Activated CD8-positive, alpha-beta T cell treated with anti-CD3 and anti-CD28 coated beads, Interleukin-2, amount 10 ng/mL, durations not matched to agents 7 days and 5 days (primary cell): ENCODE data around the gene HCN1. TPM values are rescaled to one million over a fixed set of nuclear protein-coding genes. Genes with fewer than 3 reads are reported as not detected.

Experiments
- ATAC-seq: fragments of 150-1000 bp; cut with Tn5 transposase; one replicate; pipeline ENCODE4 v1.10.0; 2021; ENCODE audit warnings: moderate library complexity
- CTCF ChIA-PET: fragments of 350-600 bp; sonication (Branson Sonifier 250); formaldehyde crosslinking; loops from one replicate; lab custom pipeline; 2021; ENCODE audit warnings: antibody characterized with exemption; lab: Charles Lee
- POLR2A ChIA-PET: fragments of 350-600 bp; sonication (Branson Sonifier 250); formaldehyde crosslinking; loops from one replicate; lab custom pipeline; 2021; ENCODE audit warnings: antibody characterized with exemption; lab: Charles Lee
- DNase-seq: peaks from one replicate; pipeline ENCODE4 v3.0.0-alpha.2; 2020
- H3K27ac Mint-ChIP-seq: one replicate; pipeline ENCODE4 v1.8.0; 2021; ENCODE audit warnings: mild to moderate bottlenecking, mixed read lengths
- H3K27me3 Mint-ChIP-seq: one replicate; pipeline ENCODE4 v1.8.0; 2021; ENCODE audit warnings: low read depth, mixed read lengths
- H3K36me3 Mint-ChIP-seq: one replicate; pipeline ENCODE4 v1.8.0; 2021; ENCODE audit warnings: low read depth, mixed read lengths
- H3K4me1 Mint-ChIP-seq: one replicate; pipeline ENCODE4 v1.8.0; 2021; ENCODE audit warnings: low read depth, mixed read lengths
- H3K4me3 Mint-ChIP-seq: one replicate; pipeline ENCODE4 v1.8.0; 2021; ENCODE audit warnings: mild to moderate bottlenecking, mixed read lengths
- H3K9me3 Mint-ChIP-seq: one replicate; pipeline ENCODE4 v1.8.0; 2022; ENCODE audit warnings: mixed read lengths; ENCODE audit not compliant: insufficient read depth
- total RNA-seq, 2 experiments: library from RNA; stranded (reverse); gene quantifications; one replicate each; pipeline ENCODE4 v1.2.3, GENCODE V29; 2021

Gene HCN1
- total RNA-seq, 2 experiments from 2014 or later: not detected

DNA sequence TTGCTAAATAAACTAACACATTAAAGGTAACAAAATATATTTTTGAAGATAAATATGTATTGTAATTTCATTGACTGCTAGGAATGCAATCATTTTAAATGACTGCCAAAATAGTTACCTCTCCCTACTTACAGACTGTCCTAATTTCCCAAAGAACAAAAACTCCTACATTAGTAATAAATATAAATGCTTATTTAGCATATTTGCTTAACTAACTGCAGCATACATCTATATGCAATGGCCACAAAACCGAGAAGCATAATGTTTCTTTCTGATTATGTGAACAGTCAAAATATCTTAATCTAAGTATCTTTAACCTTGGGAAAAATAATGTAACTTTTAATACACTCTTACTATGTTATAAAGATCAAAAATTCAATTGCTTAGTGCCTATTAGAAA lies 431.7 kb downstream of the HCN1 start:
- peaks cover 12% of the 10 kb centered on the region for H3K9me3 Mint-ChIP-seq
- H3K36me3 Mint-ChIP-seq: no peaks in the 10 kb centered on the region
- CTCF ChIA-PET: no interaction called here
- H3K27me3 Mint-ChIP-seq: no peaks in the 10 kb centered on the region
- H3K27ac Mint-ChIP-seq: no peak overlapping the region
- DNase-seq: no peak
- no peak overlapping the region for H3K4me3 Mint-ChIP-seq
- ATAC-seq: no peak
- POLR2A ChIA-PET: no interaction called here
- no peaks in the 10 kb centered on the region for H3K4me1 Mint-ChIP-seq

DNA sequence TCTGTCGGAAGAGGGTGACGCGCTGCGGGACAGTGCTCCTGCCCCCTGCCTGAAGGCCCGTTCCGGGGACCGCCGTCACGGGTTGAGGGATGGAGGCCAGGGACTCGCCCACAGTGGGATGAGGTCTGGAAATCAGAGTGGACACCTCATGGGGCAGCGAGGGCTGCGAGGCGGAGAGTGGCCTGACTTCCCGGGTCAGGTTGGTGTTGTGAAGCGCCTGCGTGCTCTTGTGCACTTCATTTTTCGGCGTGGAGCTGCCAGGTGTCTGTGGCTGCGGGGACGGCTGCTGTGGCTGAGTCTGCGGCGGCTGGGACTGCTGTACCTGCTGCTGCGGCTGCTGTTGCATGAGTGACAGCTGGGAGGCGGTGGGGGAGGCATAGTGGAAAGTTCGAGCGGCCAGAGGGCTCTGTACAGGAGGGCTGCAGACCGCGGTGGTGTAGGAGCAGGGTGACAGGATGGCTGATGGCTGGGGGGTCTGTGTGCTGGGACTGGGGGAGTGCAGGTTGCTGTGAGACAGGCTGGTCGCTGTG lies 434.1 kb downstream of the HCN1 start:
- Mint-ChIP-seq H3K36me3 (no peaks in the 10 kb centered on the region), H3K4me1 (no peaks in the 10 kb centered on the region), H3K4me3 (no peak overlapping the region), H3K27ac (no peak overlapping the region), H3K9me3 (peaks cover 12% of the 10 kb centered on the region), H3K27me3 (no peaks in the 10 kb centered on the region)
- no peak for ATAC-seq
- CTCF ChIA-PET: no interaction called here
- DNase-seq: no peak
- POLR2A ChIA-PET: no interaction called here

DNA sequence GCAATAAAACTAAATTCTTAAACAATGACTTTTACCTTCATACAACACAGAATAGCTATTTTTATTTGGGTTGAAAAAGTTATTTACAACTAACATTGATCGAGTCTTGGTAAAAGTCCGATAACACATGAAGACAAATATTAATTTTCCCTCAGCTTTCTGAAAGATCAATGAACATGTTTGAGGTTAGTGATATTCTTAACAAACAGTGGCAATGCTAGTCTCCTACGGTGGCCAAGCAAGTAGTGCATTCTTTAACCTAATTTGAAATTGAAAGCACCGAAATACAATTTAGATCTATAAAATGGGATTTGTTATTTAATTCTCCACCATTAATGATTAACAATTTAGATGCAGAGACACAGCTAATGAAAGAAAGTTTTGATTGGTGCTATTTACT lies 435.1 kb downstream of the HCN1 start:
- Mint-ChIP-seq H3K9me3 (peaks cover 9% of the 10 kb centered on the region), H3K4me3 (no peak overlapping the region), H3K36me3 (no peaks in the 10 kb centered on the region), H3K4me1 (no peaks in the 10 kb centered on the region), H3K27ac (no peak overlapping the region), H3K27me3 (no peaks in the 10 kb centered on the region)
- ChIA-PET CTCF (no interaction called here), POLR2A (no interaction called here)
- DNase-seq (no peak), ATAC-seq (no peak)

DNA sequence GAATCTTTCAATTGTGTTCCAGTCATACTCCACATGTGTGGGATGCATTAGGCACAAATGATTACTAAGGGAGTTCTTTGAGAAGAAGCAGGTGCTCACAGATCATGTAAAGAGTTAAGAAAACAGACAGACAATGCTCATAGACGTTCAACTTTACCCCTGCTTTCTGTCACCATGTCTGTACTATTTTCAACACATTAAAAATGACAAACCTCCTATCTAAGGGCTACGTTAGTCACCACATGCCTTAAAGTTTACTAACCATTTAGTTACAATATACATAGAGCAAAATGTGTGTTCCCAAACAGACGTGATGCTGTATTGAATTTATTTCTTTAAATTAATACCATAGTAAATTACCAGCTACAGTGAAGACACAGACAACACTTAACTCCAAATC lies 435.9 kb downstream of the HCN1 start:
- POLR2A ChIA-PET: no interaction called here
- CTCF ChIA-PET: no interaction called here
- Mint-ChIP-seq H3K9me3 (peaks cover 10% of the 10 kb centered on the region), H3K27ac (no peak overlapping the region), H3K4me1 (no peaks in the 10 kb centered on the region), H3K27me3 (no peaks in the 10 kb centered on the region), H3K36me3 (no peaks in the 10 kb centered on the region), H3K4me3 (no peak overlapping the region)
- no peak for ATAC-seq
- no peak for DNase-seq

DNA sequence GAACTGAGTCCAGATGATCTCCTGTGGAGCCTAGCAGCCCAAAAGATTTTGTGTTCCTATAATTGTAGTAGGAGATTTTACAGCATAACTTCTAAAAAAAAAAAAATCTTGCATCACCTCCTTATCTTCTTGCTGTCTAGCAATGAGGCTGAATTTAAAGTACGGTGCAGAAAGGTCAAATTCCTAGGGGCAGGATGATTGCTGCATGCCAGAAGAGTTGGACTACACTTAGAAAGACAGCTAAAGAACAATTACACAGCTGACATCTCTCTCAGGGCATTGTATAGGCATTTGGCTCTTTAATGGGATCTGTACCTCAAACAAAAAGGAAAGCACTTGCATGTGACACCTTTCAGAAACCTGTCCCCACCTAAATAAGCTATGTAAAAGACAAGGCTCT lies 443.2 kb downstream of the HCN1 start:
- Mint-ChIP-seq H3K36me3 (no peaks in the 10 kb centered on the region), H3K9me3 (peaks cover 13% of the 10 kb centered on the region), H3K27ac (no peak overlapping the region), H3K4me1 (no peaks in the 10 kb centered on the region), H3K4me3 (no peak overlapping the region), H3K27me3 (no peaks in the 10 kb centered on the region)
- POLR2A ChIA-PET: no interaction called here
- no peak for DNase-seq
- CTCF ChIA-PET: no interaction called here
- no peak for ATAC-seq

DNA sequence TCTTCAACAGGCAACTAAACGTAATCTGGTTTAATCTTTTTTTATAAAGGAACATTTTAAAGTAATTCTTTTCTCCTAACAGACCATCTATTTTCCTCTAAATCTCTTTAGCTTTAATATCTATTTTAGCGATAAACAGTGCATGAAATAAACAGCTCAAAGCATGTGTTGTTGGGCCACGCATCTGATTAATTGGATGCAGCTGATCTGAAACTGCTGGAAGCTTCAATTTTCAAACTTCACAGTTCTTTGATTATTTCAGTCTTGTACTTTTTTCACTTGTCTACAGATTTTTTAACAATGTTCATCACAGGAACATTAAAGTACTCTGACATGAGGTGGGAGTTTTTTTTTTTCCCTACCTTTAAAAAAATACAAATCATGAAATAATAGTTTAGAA lies 443.6 kb downstream of the HCN1 start:
- no peak overlapping the region for H3K27ac Mint-ChIP-seq
- POLR2A ChIA-PET: interaction anchor here (0.6 kb wide), 1 partner anchor 132 kb away, joined by 3 read pairs; no protein-coding TSS in a partner anchor
- DNase-seq (no peak), ATAC-seq (no peak)
- CTCF ChIA-PET: no interaction called here
- H3K9me3 Mint-ChIP-seq: peaks cover 17% of the 10 kb centered on the region
- no peaks in the 10 kb centered on the region for H3K36me3 Mint-ChIP-seq
- H3K27me3 Mint-ChIP-seq: no peaks in the 10 kb centered on the region
- H3K4me1 Mint-ChIP-seq: no peaks in the 10 kb centered on the region
- no peak overlapping the region for H3K4me3 Mint-ChIP-seq

DNA sequence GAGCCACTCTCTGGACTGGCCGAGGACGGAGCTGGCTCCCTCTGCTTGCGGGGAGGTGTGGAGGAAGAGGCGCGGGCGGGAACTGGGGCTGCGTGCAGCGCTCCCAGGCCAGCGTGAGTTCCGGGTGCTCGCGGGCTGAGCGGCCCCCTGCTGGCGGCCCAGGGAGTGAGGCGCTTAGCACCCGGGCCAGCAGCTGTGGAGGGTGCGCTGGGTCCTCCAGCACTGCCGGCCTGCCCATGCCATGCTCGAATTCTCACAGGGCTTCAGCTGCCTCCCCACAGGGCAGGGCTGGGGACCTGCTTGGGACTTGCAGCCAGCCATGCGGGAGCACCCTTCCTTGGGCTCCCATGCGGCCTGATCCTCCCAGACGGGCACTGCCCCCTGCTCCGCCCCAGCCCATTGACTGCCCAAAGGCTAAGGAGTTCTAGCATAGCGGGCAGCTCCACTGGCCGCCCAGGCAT lies 470.6 kb downstream of the HCN1 start:
- ATAC-seq (no peak), DNase-seq (no peak)
- CTCF ChIA-PET: no interaction called here
- H3K36me3 Mint-ChIP-seq: no peaks in the 10 kb centered on the region
- POLR2A ChIA-PET: no interaction called here
- H3K27me3 Mint-ChIP-seq: no peaks in the 10 kb centered on the region
- H3K27ac Mint-ChIP-seq: no peak overlapping the region
- peaks cover 5% of the 10 kb centered on the region for H3K9me3 Mint-ChIP-seq
- H3K4me1 Mint-ChIP-seq: no peaks in the 10 kb centered on the region
- H3K4me3 Mint-ChIP-seq: no peak overlapping the region

DNA sequence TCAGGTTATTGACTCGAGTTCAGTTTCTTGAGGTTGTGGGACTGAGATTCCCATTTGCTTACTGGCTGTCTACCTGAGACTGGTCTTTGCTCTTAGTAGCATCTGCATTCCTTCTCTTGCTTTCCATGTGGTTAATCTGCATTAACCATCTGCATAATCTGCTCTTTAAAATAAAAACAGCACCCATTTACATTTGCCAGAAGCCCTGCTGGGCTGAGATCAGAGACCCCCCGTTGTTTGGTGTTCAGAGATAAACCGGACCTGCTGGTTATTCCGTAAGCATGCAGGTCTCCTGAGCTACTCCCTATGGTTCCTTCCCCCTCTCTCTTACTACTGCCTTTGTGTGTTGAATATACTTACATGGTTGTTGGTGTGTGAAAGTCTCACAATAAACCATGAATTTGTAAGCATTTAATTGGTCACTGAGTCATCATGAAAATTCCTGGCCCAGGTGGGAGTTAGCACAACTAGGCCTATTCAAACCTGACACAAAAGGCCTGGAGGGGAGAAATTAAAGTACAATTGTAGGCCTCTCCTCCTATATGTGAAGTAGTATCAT lies 490.7 kb downstream of the HCN1 start:
- Mint-ChIP-seq H3K4me3 (no peak overlapping the region), H3K27me3 (no peaks in the 10 kb centered on the region), H3K36me3 (no peaks in the 10 kb centered on the region), H3K27ac (no peak overlapping the region), H3K9me3 (peaks cover 10% of the 10 kb centered on the region), H3K4me1 (no peaks in the 10 kb centered on the region)
- DNase-seq (no peak), ATAC-seq (no peak)
- CTCF ChIA-PET: no interaction called here
- POLR2A ChIA-PET: no interaction called here
